H1 (cell line): ENCODE results near the gene ZNF189. TPM values are rescaled to one million over a fixed set of nuclear protein-coding genes. Genes with fewer than 3 reads are reported as not detected.

ENCODE experiments used
- CTCF ChIA-PET: fragments of 300-600 bp; sonication (Branson Sonifier 250); formaldehyde crosslinking; loops from one replicate; lab custom pipeline; 2021; ENCODE audit not compliant: partially characterized antibody; lab: Charles Lee
- POLR2A ChIA-PET: fragments of 300-600 bp; sonication (Branson Sonifier 250); formaldehyde crosslinking; loops from one replicate; lab custom pipeline; 2021; ENCODE audit warnings: inconsistent platforms; ENCODE audit not compliant: partially characterized antibody; lab: Charles Lee
- DNase-seq, 2 experiments: peaks; one replicate each; pipeline versions ENCODE4 v3.0.0 to v3.0.0-alpha.2; 2010 to 2022; ENCODE audit warnings: low spot score in 2 of 2, low read depth in 1 of 2, mixed read lengths in 1 of 2
- FAIRE-seq: peaks from 2 replicates; lab custom pipeline; 2011; peaks lifted over from hg19 to GRCh38; lab: Jason Lieb, UNC
- H2AFZ ChIP-seq: 2 replicates; pipeline ENCODE4 v1.8.1; 2012; ENCODE audit warnings: low read length, inconsistent platforms
- H2AK5ac ChIP-seq: 2 replicates; pipeline ENCODE4 v1.6.1; 2013; ENCODE audit warnings: low read depth, low read length
- H2BK120ac ChIP-seq: replicated peaks from 2 replicates; pipeline ENCODE3; 2013; ENCODE audit warnings: low read depth, low read length, inconsistent platforms
- H2BK12ac ChIP-seq: 2 replicates; pipeline ENCODE4 v1.6.1; 2013; ENCODE audit warnings: low read depth, low read length
- H2BK15ac ChIP-seq: 2 replicates; pipeline ENCODE4 v1.6.1; 2013; ENCODE audit warnings: low read length
- H2BK20ac ChIP-seq: 2 replicates; pipeline ENCODE4 v1.6.1; 2013; ENCODE audit warnings: low read length
- H2BK5ac ChIP-seq: 2 replicates; pipeline ENCODE4 v1.6.1; 2013; ENCODE audit warnings: low read depth, low read length
- H3K14ac ChIP-seq: 2 replicates; pipeline ENCODE4 v1.6.1; 2013; ENCODE audit warnings: inconsistent platforms; ENCODE audit not compliant: insufficient read length
- H3K18ac ChIP-seq: 2 replicates; pipeline ENCODE4 v1.6.1; 2013; ENCODE audit warnings: low read length; ENCODE audit errors: extremely low read depth
- H3K23ac ChIP-seq: 2 replicates; pipeline ENCODE4 v1.6.1; 2013; ENCODE audit warnings: inconsistent platforms; ENCODE audit not compliant: insufficient read length
- H3K23me2 ChIP-seq: 2 replicates; pipeline ENCODE4 v1.6.1; 2013; ENCODE audit warnings: low read depth, low read length
- H3K27ac ChIP-seq: 2 replicates; pipeline ENCODE4 v1.6.1; 2011; ENCODE audit warnings: low read depth, low read length, inconsistent platforms
- H3K27me3 ChIP-seq, 4 experiments: replicated peaks in 1 of 4; 1 replicate in 1 of 4; 2 replicates in 3 of 4; pipeline versions ENCODE4 v1.6.1 to v1.8.1; 2011 to 2013; ENCODE audit warnings: low read length in 3 of 4, mild to moderate bottlenecking in 3 of 4, inconsistent platforms in 2 of 4, mixed read lengths in 2 of 4, moderate library complexity in 1 of 4; ENCODE audit not compliant: control insufficient read depth in 3 of 4, insufficient read depth in 3 of 4; ENCODE audit errors: extremely low read depth in 1 of 4
- H3K36me3 ChIP-seq, 4 experiments: 2 replicates each; pipeline versions ENCODE4 v1.6.1 to v1.8.1; 2011 to 2013; ENCODE audit warnings: mild to moderate bottlenecking in 4 of 4, low read length in 3 of 4, moderate library complexity in 2 of 4, control low read depth in 1 of 4, inconsistent platforms in 1 of 4; ENCODE audit not compliant: insufficient read depth in 4 of 4, control insufficient read depth in 2 of 4
- H3K4ac ChIP-seq: replicated peaks from 2 replicates; pipeline ENCODE3; 2013; ENCODE audit warnings: low read length, low read depth, mixed read lengths, inconsistent platforms; ENCODE audit not compliant: insufficient read length
- H3K4me1 ChIP-seq, 4 experiments: replicated peaks in 1 of 4; 1 replicate in 1 of 4; 2 replicates in 3 of 4; pipeline versions ENCODE4 v1.6.1 to v1.8.1; 2011 to 2013; ENCODE audit warnings: low read length in 3 of 4, inconsistent platforms in 2 of 4, mixed read lengths in 1 of 4; ENCODE audit not compliant: insufficient read depth in 4 of 4, control insufficient read depth in 3 of 4
- H3K4me2 ChIP-seq, 2 experiments: 2 replicates each; pipeline versions ENCODE4 v1.6.1 to v1.8.1; 2011 to 2013; ENCODE audit warnings: low read depth in 2 of 2, low read length in 2 of 2, control low read depth in 1 of 2, inconsistent platforms in 1 of 2, mild to moderate bottlenecking in 1 of 2; ENCODE audit not compliant: insufficient read depth in 1 of 2
- H3K4me3 ChIP-seq, 4 experiments: fragments of 200-600, 300-600 bp in 1 of 4; sonication (generic), shearing (Covaris generic), sonication (Bioruptor Twin) in 1 of 4; 2 replicates each; pipeline versions ENCODE4 v1.5.1 to v1.8.1; 2011 to 2016; ENCODE audit warnings: low read length in 4 of 4, low read depth in 3 of 4, control low read depth in 2 of 4, inconsistent platforms in 2 of 4, mild to moderate bottlenecking in 2 of 4, mixed read lengths in 1 of 4, moderate library complexity in 1 of 4; ENCODE audit not compliant: insufficient read depth in 2 of 4; ENCODE audit errors: extremely low read depth in 1 of 4
- H3K56ac ChIP-seq: replicated peaks from 2 replicates; pipeline ENCODE3; 2013; ENCODE audit warnings: low read depth, mild to moderate bottlenecking, mixed read lengths, low read length, inconsistent platforms; ENCODE audit not compliant: insufficient read length
- H3K79me1 ChIP-seq: 2 replicates; pipeline ENCODE4 v1.6.1; 2013; ENCODE audit warnings: low read depth, low read length, control low read depth
- H3K79me2 ChIP-seq, 2 experiments: 2 replicates each; pipeline versions ENCODE4 v1.6.1 to v1.8.1; 2012 to 2013; ENCODE audit warnings: low read length in 2 of 2, mild to moderate bottlenecking in 2 of 2, inconsistent platforms in 1 of 2; ENCODE audit not compliant: insufficient read depth in 2 of 2, control insufficient read depth in 1 of 2
- H3K9ac ChIP-seq, 4 experiments: replicated peaks in 1 of 4; 1 replicate in 1 of 4; 2 replicates in 3 of 4; pipeline versions ENCODE4 v1.6.1 to v1.8.1; 2011 to 2013; ENCODE audit warnings: low read depth in 3 of 4, low read length in 3 of 4, control low read depth in 2 of 4, mild to moderate bottlenecking in 2 of 4, moderate library complexity in 2 of 4, inconsistent platforms in 1 of 4; ENCODE audit errors: extremely low read depth in 1 of 4
- H3K9me3 ChIP-seq, 2 experiments: 2 replicates each; pipeline versions ENCODE4 v1.6.1 to v1.8.1; 2012 to 2013; ENCODE audit warnings: mild to moderate bottlenecking in 2 of 2, moderate library complexity in 2 of 2, control low read depth in 1 of 2, inconsistent platforms in 1 of 2, low read depth in 1 of 2, low read length in 1 of 2, mixed read lengths in 1 of 2; ENCODE audit not compliant: insufficient read depth in 2 of 2
- H4K20me1 ChIP-seq, 2 experiments: replicated peaks in 1 of 2; 2 replicates each; pipeline versions ENCODE3 to v1.8.1; 2011 to 2013; ENCODE audit warnings: inconsistent platforms in 2 of 2, low read length in 2 of 2, mild to moderate bottlenecking in 1 of 2; ENCODE audit not compliant: insufficient read depth in 2 of 2, control insufficient read depth in 1 of 2
- H4K5ac ChIP-seq: 2 replicates; pipeline ENCODE4 v1.6.1; 2013; ENCODE audit warnings: low read length, low read depth, mixed read lengths, inconsistent platforms; ENCODE audit not compliant: insufficient read length
- H4K8ac ChIP-seq: 2 replicates; pipeline ENCODE4 v1.8.0; 2013; ENCODE audit warnings: mild to moderate bottlenecking, moderate library complexity, low read length, inconsistent platforms; ENCODE audit not compliant: insufficient read depth; ENCODE audit errors: extremely low read depth
- H4K91ac ChIP-seq: replicated peaks from 2 replicates; pipeline ENCODE3; 2013; ENCODE audit warnings: low read length, mixed read lengths, inconsistent platforms; ENCODE audit not compliant: insufficient read length
- CEBPB ChIP-seq: IDR thresholded peaks from 2 replicates; pipeline ENCODE4 v1.6.1; 2012; ENCODE audit warnings: low read depth, low read length
- CHD2 ChIP-seq: IDR thresholded peaks from 2 replicates; pipeline ENCODE4 v1.6.1; 2012; ENCODE audit warnings: low read length, improper control_type of control experiment
- EGR1 ChIP-seq: IDR thresholded peaks from 2 replicates; pipeline ENCODE4 v1.6.1; 2011; ENCODE audit warnings: low read depth, low read length, borderline replicate concordance
- FOSL1 ChIP-seq: IDR thresholded peaks from 2 replicates; pipeline ENCODE4 v1.6.1; 2011; ENCODE audit warnings: mild to moderate bottlenecking, low read depth, low read length, moderate library complexity; ENCODE audit not compliant: insufficient read depth
- JUN ChIP-seq: IDR thresholded peaks from 2 replicates; pipeline ENCODE4 v1.6.1; 2011; ENCODE audit warnings: low read depth, mild to moderate bottlenecking, improper control_type of control experiment, low read length
- KDM5A ChIP-seq: fragments of 200-600 bp; IDR thresholded peaks from 2 replicates; pipeline ENCODE4 v1.7.1; 2012; ENCODE audit warnings: mild to moderate bottlenecking, low read length, inconsistent platforms, mixed read lengths
- NANOG ChIP-seq: IDR thresholded peaks from 2 replicates; pipeline ENCODE4 v1.6.1; 2011; ENCODE audit warnings: low read length, low read depth, mild to moderate bottlenecking, inconsistent platforms; ENCODE audit not compliant: insufficient read depth, poor library complexity, severe bottlenecking
- SAP30 ChIP-seq: fragments of 300-600 bp; sonication (generic); IDR thresholded peaks from 2 replicates; pipeline ENCODE4 v1.7.1; 2012; ENCODE audit warnings: low read length, moderate library complexity, mild to moderate bottlenecking, inconsistent platforms; ENCODE audit not compliant: insufficient read depth, insufficient replicate concordance
- SP2 ChIP-seq: IDR thresholded peaks from 2 replicates; pipeline ENCODE4 v1.6.1; 2012; ENCODE audit warnings: mild to moderate bottlenecking, low read length, inconsistent platforms
- SUZ12 ChIP-seq: fragments of 200-600 bp; sonication (generic); IDR thresholded peaks from 2 replicates; pipeline ENCODE4 v1.6.1; 2012; ENCODE audit warnings: mild to moderate bottlenecking, inconsistent platforms, low read length, moderate library complexity, mixed read lengths
- TAF7 ChIP-seq: optimal IDR thresholded peaks from 2 replicates; pipeline ENCODE3; 2011; ENCODE audit warnings: low read depth, mild to moderate bottlenecking, inconsistent platforms, low read length, moderate library complexity, borderline replicate concordance
- TEAD4 ChIP-seq: IDR thresholded peaks from 2 replicates; pipeline ENCODE4 v1.6.1; 2012; ENCODE audit warnings: low read depth, low read length, inconsistent platforms, mixed read lengths
- WGBS, 2 experiments: shearing (Covaris generic) in 1 of 2; methylation state at CpG; one replicate each; pipeline versions ENCODE4 v1.1.6 to v1.1.7; 2013 to 2015; ENCODE audit warnings: low lambda C conversion rate in 2 of 2, mixed read lengths in 2 of 2, inconsistent platforms in 1 of 2, low coverage in 1 of 2, missing lambda C conversion rate in 1 of 2; ENCODE audit not compliant: insufficient replicate concordance in 2 of 2, insufficient coverage in 1 of 2, insufficient read length in 1 of 2; ENCODE audit errors: extremely low coverage in 1 of 2, missing lambda C conversion rate in 1 of 2; 5-methylcytosine and 5-hydroxymethylcytosine counted together
- polyA plus RNA-seq, 7 experiments: library from polyadenylated mRNA; depleted of rRNA in 3 of 7; stranded (reverse) in 5 of 7; unstranded in 2 of 7; fragments of >200 nt in 5 of 7; fragments of 200-250 nt in 2 of 7; gene quantifications; 1 replicate in 5 of 7; 2 replicates in 1 of 7; 4 replicates in 1 of 7; pipeline versions ENCODE4 v1.2.1 to v1.2.3, GENCODE V29; 2011 to 2013; ENCODE audit warnings: missing spikeins in 2 of 7, mixed read lengths in 2 of 7
- total RNA-seq: library from RNA; stranded (reverse); fragmentation: NEBNext Ultra II Directional; extraction: Animal tissue kit (Norgen Biotek cat#: 25700); gene quantifications from 2 replicates; pipeline ENCODE4 v1.2.1, GENCODE V29; 2021

Gene ZNF189
- total and polyA plus RNA-seq, 2 of the 8 experiments (the other 6 are each of a cell fraction or from before 2014, with no cell fraction given) = 1.9 to 12.3 TPM

- Histone ChIP-seq H3K4me2 (no peak overlapping the region), H2BK15ac (no peak overlapping the region), H3K27ac (no peak overlapping the region), H4K91ac (no peak overlapping the region), H3K9me3 (peaks cover 6 to 14% of the 10 kb centered on the region in 2 experiments; a peak in 2 of 4 replicates), H4K8ac (no peak overlapping the region), H3K23ac (no peak overlapping the region), H3K4me1 (peaks cover 0 to 3% (median 0%) of the 10 kb centered on the region in 4 experiments; a peak in 3 of 7 replicates), H2BK20ac (no peak overlapping the region), H3K4ac (no peak overlapping the region), H3K56ac (no peak overlapping the region), H3K9ac (no peak overlapping the region), H3K27me3 (no peaks in the 10 kb centered on the region), H3K14ac (no peak overlapping the region), H2BK120ac (no peak overlapping the region), H2AK5ac (no peak overlapping the region), H3K18ac (no peak overlapping the region), H2AFZ (no peak overlapping the region), H2BK5ac (no peak overlapping the region), H4K20me1 (no peaks in the 10 kb centered on the region), H3K23me2 (no peaks in the 10 kb centered on the region), H3K79me2 (no peaks in the 10 kb centered on the region), H3K4me3 (no peak overlapping the region), H3K79me1 (no peaks in the 10 kb centered on the region), H2BK12ac (no peak overlapping the region), H4K5ac (no peak overlapping the region), H3K36me3 (peaks cover 0 to 7% (median 0%) of the 10 kb centered on the region in 4 experiments; a peak in 2 of 8 replicates)
- 90% methylated on average over 2 of the region's 2 CpGs; no CpG with 5 or more reads in 1 of the 2 experiments for WGBS, 2 experiments
- DNase-seq (no peak), FAIRE-seq (no peak)
- ChIA-PET POLR2A (interaction anchor here (0.7 to 2.6 kb wide), 2 partner anchors 16 to 19 kb away, joined by 3 to 9 read pairs; partner anchors contain the start of genes MRPL50 and ZNF189), CTCF (interaction anchor here (0.6 to 0.7 kb wide), 2 partner anchors 230 to 1112 kb away, joined by 3 read pairs; no protein-coding TSS in a partner anchor)
- no peak for TF ChIP-seq TEAD4
- no peak for TF ChIP-seq SUZ12
- TF ChIP-seq FOSL1 = no peak
- TF ChIP-seq EGR1 = no peak
- TF ChIP-seq SAP30 = no peak
- no peak for TF ChIP-seq TAF7
- TF ChIP-seq KDM5A = no peak
- no peak for TF ChIP-seq NANOG
- no peak for TF ChIP-seq JUN
- TF ChIP-seq SP2 = no peak
- TF ChIP-seq CEBPB = no peak
- TF ChIP-seq CHD2 = no peak
Observed at GRCh38 chr9:101381833-101382342, 16.8 kb upstream of the ZNF189 start.
